Activated naive CD4-positive, alpha-beta T cell treated with anti-CD3 and anti-CD28 coated beads, Interleukin-2, amount 50 U/mL, for 24 hours (primary cell): Measurements from ENCODE around the gene SLC25A44.

Experiments used
- H3K27ac Mint-ChIP-seq: one replicate; pipeline ENCODE4 v1.8.0; 2021; ENCODE audit warnings: mild to moderate bottlenecking, mixed read lengths
- H3K27me3 Mint-ChIP-seq: one replicate; pipeline ENCODE4 v1.8.0; 2021; ENCODE audit warnings: mixed read lengths
- H3K36me3 Mint-ChIP-seq: one replicate; pipeline ENCODE4 v1.8.0; 2021; ENCODE audit warnings: mixed read lengths
- H3K4me1 Mint-ChIP-seq: one replicate; pipeline ENCODE4 v1.8.0; 2021; ENCODE audit warnings: mixed read lengths
- H3K4me3 Mint-ChIP-seq: one replicate; pipeline ENCODE4 v1.8.0; 2021; ENCODE audit warnings: mild to moderate bottlenecking, mixed read lengths
- H3K9me3 Mint-ChIP-seq: one replicate; pipeline ENCODE4 v1.8.0; 2021; ENCODE audit warnings: mixed read lengths

SLC25A44 gene, protein sequence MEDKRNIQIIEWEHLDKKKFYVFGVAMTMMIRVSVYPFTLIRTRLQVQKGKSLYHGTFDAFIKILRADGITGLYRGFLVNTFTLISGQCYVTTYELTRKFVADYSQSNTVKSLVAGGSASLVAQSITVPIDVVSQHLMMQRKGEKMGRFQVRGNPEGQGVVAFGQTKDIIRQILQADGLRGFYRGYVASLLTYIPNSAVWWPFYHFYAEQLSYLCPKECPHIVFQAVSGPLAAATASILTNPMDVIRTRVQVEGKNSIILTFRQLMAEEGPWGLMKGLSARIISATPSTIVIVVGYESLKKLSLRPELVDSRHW

DNA sequence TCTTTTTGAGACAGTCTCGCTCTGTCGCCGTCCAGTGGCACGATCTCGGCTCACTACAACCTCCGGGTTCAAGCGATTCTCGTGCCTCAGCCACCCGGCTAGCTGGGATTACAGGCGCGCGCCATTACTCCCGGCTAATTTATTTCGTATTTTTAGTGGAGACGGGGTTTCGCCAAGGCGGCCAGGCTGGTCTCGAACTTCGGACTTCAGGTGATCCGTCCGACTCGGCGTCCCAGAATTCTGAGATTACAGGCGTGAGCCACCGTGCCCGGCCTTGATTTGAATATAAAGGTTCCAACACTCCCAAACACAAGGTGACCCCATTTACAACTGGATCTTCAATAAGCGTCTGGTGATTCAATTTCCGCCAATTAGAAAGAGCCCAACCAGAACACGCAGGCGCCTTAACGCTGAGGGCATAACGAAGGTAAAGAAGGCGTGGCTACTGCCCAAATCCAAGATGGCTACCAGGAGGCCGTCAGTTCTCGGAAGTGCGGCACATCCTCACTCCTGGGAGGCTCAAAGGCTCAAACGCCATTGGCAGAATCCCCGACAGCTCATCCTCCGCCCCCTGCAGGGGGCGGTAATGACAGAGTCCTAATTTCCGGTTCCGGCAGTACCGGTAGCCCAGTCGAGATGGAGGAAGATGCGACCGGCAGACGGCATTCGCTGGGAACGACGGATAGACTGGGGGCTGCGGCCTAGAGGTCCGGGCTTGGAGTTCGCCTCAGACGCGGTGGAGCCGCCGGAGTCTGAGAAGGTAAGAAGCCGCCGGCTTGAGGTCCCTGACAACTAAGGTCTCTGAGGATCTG is at the start of gene SLC25A44:
SLC25A44 (plus strand) TSS at position 617 of the 812 bp plus-strand sequence. CDS start 5,744 bp downstream, outside the sequence.
- H3K27me3 Mint-ChIP-seq, result no peaks in the 10 kb centered on the region
- no peaks in the 10 kb centered on the region for H3K9me3 Mint-ChIP-seq
- H3K4me1 Mint-ChIP-seq, result peaks cover 57% of the 10 kb centered on the region
- peaks cover 14% of the 10 kb centered on the region for H3K36me3 Mint-ChIP-seq
- peak within 1 kb of the TSS; percentile 90 for H3K27ac Mint-ChIP-seq
- peak within 1 kb of the TSS; percentile 95 for H3K4me3 Mint-ChIP-seq

DNA sequence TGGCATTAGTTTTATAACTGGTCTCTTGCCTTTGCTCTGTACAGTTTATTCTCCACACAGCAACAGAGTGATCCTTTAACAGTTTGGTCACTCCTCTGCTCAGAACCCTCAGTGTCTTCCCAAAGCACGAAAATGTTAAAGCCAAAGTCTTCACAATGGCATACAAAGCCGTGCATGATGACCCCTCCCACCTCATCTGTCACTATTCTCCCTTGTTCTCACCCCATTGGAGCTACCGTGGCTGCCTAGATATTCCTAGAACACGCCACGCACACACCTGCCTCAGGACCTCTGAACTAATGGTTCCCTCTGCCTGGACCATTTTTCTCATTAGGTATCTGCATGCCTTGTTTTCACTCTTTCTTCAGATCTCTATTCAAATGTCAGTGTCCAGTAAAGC is 49.2 kb upstream of the SLC25A44 start:
- peaks cover 18% of the 10 kb centered on the region for H3K4me1 Mint-ChIP-seq
- H3K36me3 Mint-ChIP-seq, result no peaks in the 10 kb centered on the region
- H3K4me3 Mint-ChIP-seq, result no peak overlapping the region
- H3K27me3 Mint-ChIP-seq, result peaks cover 2% of the 10 kb centered on the region
- no peak overlapping the region for H3K27ac Mint-ChIP-seq
- H3K9me3 Mint-ChIP-seq, result no peaks in the 10 kb centered on the region

DNA sequence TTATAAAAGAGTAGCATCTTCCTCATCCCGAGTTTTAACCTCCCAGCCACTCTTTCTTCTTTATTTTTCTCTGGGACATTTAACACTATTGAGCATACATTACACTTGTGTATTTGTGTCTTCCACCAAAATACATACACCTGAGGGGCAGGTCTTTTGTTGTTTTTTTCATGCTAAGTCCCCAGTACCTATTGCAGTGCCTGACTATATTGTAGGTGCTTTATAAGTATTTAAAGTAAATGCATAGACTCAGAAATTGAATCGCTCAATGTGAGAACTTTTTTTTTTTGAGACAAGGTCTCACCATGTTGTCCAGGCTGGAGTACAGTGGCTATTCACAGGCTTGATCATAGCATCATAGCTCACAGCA is 48.3 kb upstream of the SLC25A44 start:
- Mint-ChIP-seq H3K27ac (peak overlapping the region; percentile 90), H3K4me3 (peak overlapping the region; percentile 78), H3K27me3 (peaks cover 2% of the 10 kb centered on the region), H3K4me1 (peaks cover 18% of the 10 kb centered on the region), H3K36me3 (no peaks in the 10 kb centered on the region), H3K9me3 (no peaks in the 10 kb centered on the region)

DNA sequence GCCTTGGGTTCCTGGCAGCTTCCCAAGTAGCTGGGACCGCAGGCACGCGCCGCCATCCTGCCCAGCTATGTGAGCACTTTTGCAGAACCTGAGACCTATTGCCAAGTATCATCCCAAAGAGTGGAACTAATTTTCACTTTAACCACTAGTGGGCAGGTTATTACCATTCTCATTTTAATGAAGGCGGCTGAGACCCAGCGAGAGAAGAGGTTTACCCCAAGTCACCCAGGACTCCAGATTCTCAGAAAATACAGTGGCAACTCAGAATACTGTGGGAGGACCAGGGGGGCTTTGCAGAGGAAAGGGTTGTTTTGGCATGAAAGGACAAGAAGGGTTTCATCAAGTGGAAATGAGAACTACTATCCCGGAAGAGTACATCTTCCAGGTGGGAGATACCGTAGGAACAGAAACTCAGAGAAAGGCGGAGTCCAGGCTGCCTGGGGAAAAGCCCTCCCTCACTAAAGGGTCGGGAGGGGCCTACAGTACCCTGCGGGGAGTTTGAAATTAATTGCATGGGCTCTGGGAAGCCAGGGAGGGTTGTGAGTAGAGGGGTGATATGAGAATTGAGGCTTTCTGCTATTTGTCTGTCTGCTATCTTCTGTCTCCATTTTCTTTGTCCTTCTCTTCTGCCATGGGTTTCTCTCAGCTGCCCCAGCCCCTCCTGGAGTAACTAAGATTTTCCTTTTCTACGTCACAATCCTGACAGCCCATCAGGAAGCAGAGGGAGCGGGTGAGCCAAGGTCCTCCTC is 47.7 kb upstream of the SLC25A44 start:
- H3K36me3 Mint-ChIP-seq, result no peaks in the 10 kb centered on the region
- H3K4me1 Mint-ChIP-seq, result peaks cover 18% of the 10 kb centered on the region

DNA sequence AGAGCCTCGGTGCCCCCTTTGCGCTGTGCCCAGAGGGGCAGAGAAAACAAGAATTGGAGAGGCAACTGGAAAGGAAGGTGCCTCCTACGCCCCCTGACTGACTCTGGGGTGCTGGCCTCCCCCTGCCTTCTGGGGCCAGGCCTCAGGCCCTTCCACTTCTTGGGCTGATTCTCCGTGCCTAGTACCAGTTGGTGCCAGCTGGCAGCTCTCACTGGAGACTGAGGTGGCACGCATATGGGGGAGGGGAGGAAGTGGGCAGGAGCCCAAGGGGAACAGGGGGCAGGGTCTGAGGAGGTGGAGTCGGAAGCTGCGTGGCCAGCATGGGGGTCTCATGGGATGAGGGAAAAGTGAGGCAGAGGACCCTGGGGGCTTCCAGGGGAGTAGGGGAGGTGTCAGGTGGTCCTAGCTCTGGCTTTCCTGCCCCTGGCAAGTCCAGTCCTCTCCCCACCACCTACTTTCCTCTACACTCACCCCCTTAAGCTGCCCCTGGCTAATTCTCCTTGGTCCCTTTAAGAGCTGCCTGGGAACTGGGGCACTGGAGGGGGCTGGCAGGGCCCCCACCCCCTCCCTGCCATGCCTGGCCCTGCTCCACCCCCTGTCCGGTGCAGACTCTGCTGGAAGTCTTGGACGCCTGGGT is 47.0 kb upstream of the SLC25A44 start:
- Mint-ChIP-seq H3K9me3 (no peaks in the 10 kb centered on the region), H3K27me3 (peaks cover 2% of the 10 kb centered on the region), H3K27ac (peak overlapping the region; percentile 60), H3K4me1 (peaks cover 18% of the 10 kb centered on the region), H3K36me3 (no peaks in the 10 kb centered on the region), H3K4me3 (no peak overlapping the region)

More for the DNA sequence above, 47.7 kb upstream of the SLC25A44 start:
- peak overlapping the region; percentile 78 for H3K4me3 Mint-ChIP-seq
- peaks cover 2% of the 10 kb centered on the region for H3K27me3 Mint-ChIP-seq
- H3K9me3 Mint-ChIP-seq, result no peaks in the 10 kb centered on the region
- H3K27ac Mint-ChIP-seq, result peak overlapping the region; percentile 90

DNA sequence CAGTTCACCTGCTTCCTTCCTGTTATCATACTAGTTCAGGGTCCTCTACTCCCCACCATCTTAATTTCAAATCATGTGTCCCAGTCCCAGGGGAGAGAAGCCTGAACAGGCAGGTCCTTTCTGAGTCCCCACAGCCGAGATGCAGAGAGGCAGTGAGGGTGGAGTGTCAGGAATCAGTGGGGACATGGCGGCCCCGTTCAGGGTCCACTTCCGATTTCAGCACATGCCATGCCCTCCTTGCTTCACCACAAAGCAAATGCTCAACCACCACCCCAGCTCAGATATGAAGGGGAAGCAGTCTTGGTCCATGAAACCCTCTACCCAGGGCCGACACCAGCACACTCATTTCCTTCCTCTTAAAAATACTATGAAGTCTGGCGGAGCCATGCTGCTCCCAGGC is 45.7 kb upstream of the SLC25A44 start:
- H3K27ac Mint-ChIP-seq, result peak overlapping the region; percentile 14
- H3K27me3 Mint-ChIP-seq, result peaks cover 2% of the 10 kb centered on the region
- H3K36me3 Mint-ChIP-seq, result no peaks in the 10 kb centered on the region
- no peaks in the 10 kb centered on the region for H3K9me3 Mint-ChIP-seq
- no peak overlapping the region for H3K4me3 Mint-ChIP-seq
- peaks cover 22% of the 10 kb centered on the region for H3K4me1 Mint-ChIP-seq

DNA sequence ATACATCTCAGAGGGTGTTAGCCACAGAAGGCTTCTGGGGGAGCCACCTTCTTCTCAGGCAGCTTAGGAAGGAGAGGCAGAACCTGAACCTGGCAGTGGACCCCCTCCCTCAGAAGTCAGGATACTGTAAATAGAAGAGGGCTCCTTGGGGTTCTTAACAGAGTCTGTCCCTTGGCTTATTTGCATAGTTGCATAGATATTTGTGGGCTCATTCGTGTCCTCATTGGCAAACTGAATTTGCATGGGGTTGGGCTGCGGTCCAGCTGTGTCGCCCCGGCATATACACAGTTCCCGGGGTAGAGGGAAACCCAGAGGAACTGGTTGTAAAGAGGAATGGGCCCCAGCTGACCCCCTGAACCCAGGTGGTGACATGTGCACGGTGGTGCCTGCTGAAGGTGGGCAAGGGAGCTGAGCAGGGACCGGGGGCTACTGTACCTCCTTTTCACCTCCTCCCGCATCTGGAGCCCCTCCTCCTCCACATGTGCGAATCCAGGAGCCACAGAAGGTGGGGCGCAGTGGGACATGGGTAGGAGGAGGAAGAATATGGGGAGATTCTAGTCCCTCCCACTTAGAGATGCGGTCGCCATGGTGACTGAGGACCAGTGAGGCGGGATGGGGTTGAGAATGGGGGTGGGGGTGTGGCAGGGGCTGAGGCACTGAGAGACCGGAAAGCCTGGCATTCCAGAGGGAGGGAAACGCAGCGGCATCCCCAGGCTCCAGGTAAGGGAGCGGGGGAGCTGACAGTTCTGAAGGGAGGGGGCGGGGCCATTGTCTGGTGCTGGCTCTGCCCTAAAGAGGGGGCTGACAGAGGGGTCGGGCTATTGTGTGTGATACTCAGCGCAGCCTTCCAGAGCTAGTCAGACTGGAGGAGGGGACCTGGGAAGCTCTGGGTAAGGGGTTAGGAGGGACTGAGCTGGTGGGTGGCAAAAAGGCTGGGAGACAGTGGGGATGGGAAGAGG is 44.3 kb upstream of the SLC25A44 start:
- Mint-ChIP-seq H3K27me3 (peaks cover 2% of the 10 kb centered on the region), H3K36me3 (no peaks in the 10 kb centered on the region), H3K4me3 (no peak overlapping the region), H3K4me1 (peaks cover 22% of the 10 kb centered on the region), H3K9me3 (no peaks in the 10 kb centered on the region), H3K27ac (peak overlapping the region; percentile 35)

DNA sequence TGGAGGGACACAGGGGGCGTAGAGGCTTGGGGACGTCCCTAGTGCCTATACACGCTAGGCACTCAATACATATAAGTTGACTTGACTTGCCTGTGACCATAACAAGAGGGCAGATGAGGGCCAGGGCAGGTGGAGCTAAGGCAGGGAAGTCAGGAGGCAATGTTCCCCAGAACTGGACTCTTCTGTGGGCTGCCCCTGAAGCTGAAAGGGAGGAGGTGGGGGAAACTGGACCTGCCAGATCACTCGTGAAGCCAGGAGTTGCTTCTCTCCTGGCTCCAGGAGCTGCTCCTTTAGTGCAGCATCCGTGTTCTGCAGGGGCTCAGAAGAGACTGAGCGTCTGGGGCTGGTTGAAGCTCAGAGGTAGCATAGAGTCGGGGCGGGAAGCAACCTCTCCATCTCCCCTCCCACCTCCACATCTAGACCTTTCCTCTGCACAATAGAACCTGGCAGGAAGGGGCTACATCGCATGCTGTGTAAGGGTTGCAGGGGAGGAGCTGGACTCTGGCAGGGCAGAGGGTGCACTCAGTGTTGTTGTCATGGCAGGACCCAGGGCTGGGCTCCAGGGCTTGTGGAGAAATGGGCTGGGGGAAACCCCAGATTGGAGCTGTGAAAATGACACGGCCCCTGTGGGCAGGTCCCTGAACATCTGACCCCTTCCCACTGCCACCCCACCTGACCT is 43.4 kb upstream of the SLC25A44 start:
- H3K4me3 Mint-ChIP-seq, result no peak overlapping the region
- no peaks in the 10 kb centered on the region for H3K9me3 Mint-ChIP-seq
- H3K27ac Mint-ChIP-seq, result peak overlapping the region; percentile 23
- H3K27me3 Mint-ChIP-seq, result peaks cover 2% of the 10 kb centered on the region
- no peaks in the 10 kb centered on the region for H3K36me3 Mint-ChIP-seq
- H3K4me1 Mint-ChIP-seq, result peaks cover 22% of the 10 kb centered on the region

DNA sequence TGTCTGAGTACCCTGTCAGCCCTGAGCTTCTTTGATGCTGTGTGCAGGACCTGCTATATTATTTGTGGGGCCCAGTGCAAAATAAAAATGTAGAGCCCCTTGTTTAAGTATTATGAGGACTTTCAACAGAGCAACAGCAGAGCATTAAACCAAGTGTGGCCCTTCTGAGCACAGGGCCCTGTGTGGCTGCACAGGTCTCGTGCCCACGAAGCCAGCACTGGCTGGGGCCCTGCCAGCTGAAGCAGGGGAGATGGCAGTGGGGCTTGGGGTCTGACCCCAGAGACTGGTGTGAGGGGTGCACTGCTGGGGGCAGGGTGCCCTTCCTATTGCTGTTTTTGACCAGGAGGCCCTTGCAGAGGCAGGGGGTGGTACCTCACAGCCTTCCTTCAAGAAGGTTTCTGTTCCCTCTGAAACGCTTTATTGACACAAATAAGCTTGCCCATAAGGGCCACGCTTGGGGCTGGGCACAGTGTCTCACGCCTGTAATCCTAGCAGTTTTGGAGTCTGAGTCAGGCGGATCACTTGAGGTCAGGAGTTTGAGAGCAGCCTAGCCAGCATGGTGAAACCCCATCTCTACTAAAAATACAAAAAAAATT is 42.7 kb upstream of the SLC25A44 start:
- H3K27me3 Mint-ChIP-seq, result no peaks in the 10 kb centered on the region
- H3K4me3 Mint-ChIP-seq, result no peak overlapping the region
- no peak overlapping the region for H3K27ac Mint-ChIP-seq
- no peaks in the 10 kb centered on the region for H3K36me3 Mint-ChIP-seq
- H3K9me3 Mint-ChIP-seq, result no peaks in the 10 kb centered on the region
- peaks cover 22% of the 10 kb centered on the region for H3K4me1 Mint-ChIP-seq

DNA sequence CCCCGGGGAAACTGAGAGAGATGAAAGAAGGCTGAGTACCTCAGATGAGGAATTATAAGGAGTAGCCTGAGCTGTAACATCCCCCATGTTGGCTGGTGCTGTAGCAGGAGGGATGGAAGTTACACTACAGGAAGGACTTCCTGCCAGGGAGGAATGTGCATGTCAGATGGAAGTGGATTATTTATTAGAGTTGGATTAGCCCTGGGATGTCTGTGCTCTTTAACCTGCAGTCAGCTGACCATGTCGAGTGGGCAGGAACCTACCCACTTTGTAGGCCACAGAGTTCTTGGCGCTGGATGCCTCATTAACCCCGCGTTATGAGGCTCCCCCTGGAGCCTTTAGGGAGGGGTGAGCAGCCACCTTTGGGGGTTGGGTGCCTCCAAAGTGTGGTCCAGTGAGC is 41.3 kb upstream of the SLC25A44 start:
- H3K36me3 Mint-ChIP-seq, result no peaks in the 10 kb centered on the region
- H3K4me3 Mint-ChIP-seq, result no peak overlapping the region
- peak overlapping the region; percentile 71 for H3K27ac Mint-ChIP-seq
- peaks cover 16% of the 10 kb centered on the region for H3K4me1 Mint-ChIP-seq
- H3K27me3 Mint-ChIP-seq, result no peaks in the 10 kb centered on the region
- H3K9me3 Mint-ChIP-seq, result no peaks in the 10 kb centered on the region

DNA sequence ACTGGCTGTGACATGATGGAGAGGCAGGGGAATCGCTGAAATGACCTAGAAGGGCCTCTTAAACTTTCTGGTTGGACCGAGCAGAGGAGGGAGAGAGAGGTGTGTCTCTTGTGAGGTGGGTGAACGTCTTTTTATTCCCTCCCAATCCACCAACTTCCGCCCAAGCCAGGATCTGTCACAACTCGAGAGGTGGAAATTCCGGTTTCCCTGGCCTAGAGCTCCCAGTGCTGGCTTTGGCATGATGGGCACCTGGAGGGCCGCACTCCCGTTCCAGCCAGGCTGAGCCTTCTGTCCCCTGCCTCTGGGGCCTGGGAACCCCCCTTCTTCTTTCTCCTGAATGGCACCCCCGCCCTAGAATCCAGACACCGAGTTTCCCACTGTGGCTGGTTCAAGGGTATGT is 40.5 kb upstream of the SLC25A44 start, which contains the start of gene SEMA4A:
SEMA4A (plus strand) TSS at position 224 of the 400 bp plus-strand sequence. CDS start 994 bp downstream, outside the sequence.
- Mint-ChIP-seq H3K27ac (peak within 1 kb of the TSS; percentile 71), H3K36me3 (no peaks in the 10 kb centered on the region), H3K4me3 (peak within 1 kb of the TSS; percentile 34), H3K27me3 (no peaks in the 10 kb centered on the region), H3K4me1 (peaks cover 10% of the 10 kb centered on the region), H3K9me3 (no peaks in the 10 kb centered on the region)

DNA sequence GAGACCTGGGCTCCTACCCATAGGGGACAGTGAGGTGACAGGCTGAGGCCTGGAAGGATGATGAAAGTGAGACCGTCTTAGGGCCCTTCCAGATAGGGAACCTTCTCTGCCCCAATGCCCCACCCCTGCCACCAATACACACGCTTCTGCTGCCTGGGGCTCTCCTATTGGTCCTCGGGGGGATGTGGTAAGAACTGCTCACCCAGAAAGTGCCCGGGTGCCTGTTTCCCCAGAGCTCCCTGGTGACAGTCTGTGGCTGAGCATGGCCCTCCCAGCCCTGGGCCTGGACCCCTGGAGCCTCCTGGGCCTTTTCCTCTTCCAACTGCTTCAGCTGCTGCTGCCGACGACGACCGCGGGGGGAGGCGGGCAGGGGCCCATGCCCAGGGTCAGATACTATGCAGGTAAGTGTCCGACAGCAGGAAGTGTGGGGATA is 39.6 kb upstream of the SLC25A44 start:
- Mint-ChIP-seq H3K27me3 (no peaks in the 10 kb centered on the region), H3K36me3 (no peaks in the 10 kb centered on the region), H3K9me3 (no peaks in the 10 kb centered on the region), H3K4me3 (no peak overlapping the region), H3K27ac (no peak overlapping the region), H3K4me1 (peaks cover 13% of the 10 kb centered on the region)

DNA sequence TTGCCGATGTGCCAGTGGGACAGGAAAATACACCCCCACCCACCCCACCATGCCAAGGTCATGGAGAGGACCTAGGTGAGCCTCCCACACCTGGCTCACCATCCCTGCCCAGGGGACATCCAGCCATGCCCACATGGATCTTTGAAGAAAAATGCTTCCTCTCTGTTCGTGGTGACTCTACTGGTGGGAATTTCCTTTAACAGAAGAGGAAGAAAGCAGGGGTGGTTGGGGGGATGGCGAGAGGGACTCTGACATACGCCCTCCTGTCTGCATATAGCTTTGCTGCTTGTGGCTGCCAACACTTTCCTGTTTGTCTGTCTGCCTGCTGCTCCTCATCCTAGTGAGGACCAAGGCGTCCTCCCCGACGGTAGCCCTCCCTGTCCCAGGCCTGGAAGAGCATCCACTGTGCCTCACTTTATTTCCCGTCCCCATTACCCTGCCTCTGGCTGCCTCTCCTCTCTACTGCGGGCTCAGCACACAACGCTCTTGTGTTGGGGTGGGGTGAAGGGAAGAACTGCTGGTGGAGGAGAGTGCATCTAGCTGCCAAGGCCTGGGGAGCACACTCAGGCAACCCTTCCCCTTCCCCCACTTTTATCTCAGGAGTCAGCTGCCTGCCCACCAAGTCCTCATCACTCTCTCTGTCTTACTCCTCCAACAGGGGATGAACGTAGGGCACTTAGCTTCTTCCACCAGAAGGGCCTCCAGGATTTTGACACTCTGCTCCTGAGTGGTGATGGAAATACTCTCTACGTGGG is 38.0 kb upstream of the SLC25A44 start:
- no peaks in the 10 kb centered on the region for H3K9me3 Mint-ChIP-seq
- H3K27me3 Mint-ChIP-seq, result no peaks in the 10 kb centered on the region
- no peak overlapping the region for H3K4me3 Mint-ChIP-seq
- H3K36me3 Mint-ChIP-seq, result no peaks in the 10 kb centered on the region
- peaks cover 28% of the 10 kb centered on the region for H3K4me1 Mint-ChIP-seq
- peak overlapping the region; percentile 48 for H3K27ac Mint-ChIP-seq
